ENCODE measurements around the gene RPH3AL. TPM values are rescaled to one million over a fixed set of nuclear protein-coding genes. Genes with fewer than 3 reads are reported as not detected.

Gene RPH3AL
- total RNA-seq, 1 donor: 1.3 TPM

DNA sequence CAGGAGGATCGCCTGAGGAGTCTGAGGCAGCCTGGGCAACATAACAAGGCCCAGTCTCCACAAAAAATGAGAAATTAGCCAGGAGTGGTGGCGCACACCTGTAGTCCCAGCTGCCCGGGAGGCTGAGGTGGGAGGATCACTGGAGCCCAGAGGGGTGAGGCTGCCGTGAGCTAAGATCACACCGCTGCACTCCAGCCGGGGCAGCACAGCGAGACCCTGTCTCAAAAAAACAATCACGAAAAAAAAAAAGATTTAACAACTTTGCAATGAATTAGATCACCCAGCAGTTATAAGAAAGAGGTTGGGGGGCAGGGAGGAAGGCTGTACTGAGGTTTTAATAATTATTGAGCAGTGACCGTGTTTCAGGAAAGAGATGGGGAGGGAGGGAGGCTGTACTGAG, 49.4 kb downstream of the RPH3AL start:
- no peak for DNase-seq (ENCODE audit: low read depth)
- no peak overlapping the region for H3K4me3 ChIP-seq (ENCODE audit: low read depth, low read length)
- TF ChIP-seq, protein P1, sequence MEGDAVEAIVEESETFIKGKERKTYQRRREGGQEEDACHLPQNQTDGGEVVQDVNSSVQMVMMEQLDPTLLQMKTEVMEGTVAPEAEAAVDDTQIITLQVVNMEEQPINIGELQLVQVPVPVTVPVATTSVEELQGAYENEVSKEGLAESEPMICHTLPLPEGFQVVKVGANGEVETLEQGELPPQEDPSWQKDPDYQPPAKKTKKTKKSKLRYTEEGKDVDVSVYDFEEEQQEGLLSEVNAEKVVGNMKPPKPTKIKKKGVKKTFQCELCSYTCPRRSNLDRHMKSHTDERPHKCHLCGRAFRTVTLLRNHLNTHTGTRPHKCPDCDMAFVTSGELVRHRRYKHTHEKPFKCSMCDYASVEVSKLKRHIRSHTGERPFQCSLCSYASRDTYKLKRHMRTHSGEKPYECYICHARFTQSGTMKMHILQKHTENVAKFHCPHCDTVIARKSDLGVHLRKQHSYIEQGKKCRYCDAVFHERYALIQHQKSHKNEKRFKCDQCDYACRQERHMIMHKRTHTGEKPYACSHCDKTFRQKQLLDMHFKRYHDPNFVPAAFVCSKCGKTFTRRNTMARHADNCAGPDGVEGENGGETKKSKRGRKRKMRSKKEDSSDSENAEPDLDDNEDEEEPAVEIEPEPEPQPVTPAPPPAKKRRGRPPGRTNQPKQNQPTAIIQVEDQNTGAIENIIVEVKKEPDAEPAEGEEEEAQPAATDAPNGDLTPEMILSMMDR (IDR thresholded peaks at IDR 0.05; ENCODE audit: insufficient read depth, low read depth, low read length): no peak

DNA sequence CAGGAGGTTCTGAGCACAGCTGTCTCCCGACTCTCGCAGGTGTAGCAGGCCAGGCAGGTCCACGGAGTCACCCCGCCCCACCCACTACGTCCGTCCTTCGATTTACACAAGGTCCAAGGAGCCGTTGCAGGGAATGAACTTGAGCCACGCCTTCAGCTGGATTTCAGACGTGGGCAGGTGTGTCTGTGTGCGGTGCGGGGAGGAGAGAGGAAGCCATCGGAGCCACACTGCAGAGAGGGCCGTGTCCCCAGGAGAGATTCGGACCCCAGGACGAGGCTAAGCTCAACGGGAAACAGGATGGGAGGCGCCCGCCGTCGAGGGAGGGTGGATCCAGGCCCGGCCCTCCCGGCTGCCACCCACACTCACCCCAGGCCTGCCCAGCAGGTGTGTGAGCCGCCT, 50.3 kb downstream of the RPH3AL start:
- TF ChIP-seq, protein P1 (IDR thresholded peaks at IDR 0.05; ENCODE audit: insufficient read depth, low read depth, low read length): no peak
- no peak for DNase-seq (ENCODE audit: low read depth)
- H3K4me3 ChIP-seq (ENCODE audit: low read depth, low read length): no peak overlapping the region

DNA sequence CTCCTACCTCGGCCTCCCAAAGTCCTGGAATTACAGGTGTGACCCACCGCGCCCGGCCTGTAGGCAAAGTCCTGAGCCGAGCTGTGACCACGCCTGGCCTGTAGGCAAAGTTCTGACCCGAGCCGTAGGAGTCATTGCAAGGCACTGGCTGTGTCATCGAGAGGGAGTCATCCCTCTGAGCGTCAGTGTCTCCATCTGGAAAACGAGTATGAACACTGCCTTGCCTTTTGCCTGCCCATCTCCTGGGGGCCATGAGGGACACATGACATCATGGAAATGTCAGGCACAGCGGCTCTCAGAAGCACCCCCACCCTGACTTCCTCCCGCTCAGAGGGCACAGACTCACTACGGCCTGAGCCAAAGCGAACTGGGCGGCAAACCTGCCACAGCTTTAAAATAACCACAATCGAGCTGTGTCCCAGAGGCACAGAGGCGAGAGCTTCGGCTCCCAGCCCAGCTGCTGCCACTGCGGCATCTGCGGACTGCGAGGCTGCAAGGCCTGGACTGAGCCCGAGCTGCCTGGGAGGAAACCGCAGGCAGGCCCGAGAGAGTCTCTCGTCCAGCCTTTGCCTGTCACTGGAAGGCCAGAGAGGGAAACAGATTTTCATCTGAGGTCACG, 50.8 kb downstream of the RPH3AL start:
- DNase-seq (ENCODE audit: low read depth): no peak
- H3K4me3 ChIP-seq (ENCODE audit: low read depth, low read length): no peak overlapping the region
- TF ChIP-seq, protein P1 (IDR thresholded peaks at IDR 0.05; ENCODE audit: insufficient read depth, low read depth, low read length): no peak

DNA sequence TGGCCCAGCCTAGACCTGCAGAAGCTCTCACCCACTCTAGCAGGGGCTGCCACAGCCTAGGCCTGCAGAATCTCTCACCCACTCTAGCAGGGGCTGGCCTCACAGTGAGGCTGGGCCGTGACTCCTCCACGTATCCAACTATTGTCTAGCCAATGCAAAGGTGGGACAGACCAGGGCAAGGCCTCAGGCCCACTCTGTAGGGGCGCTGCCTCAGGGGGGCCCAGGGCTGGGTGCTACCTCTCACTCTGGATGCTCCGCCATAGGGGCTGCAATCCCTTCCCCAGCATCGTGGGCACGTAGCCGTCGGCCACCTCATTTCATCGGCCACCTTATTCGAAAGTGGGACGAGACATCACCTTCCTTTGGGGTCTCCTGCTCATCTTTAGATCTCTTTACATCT, 51.7 kb downstream of the RPH3AL start:
- TF ChIP-seq, protein P1 (IDR thresholded peaks at IDR 0.05; ENCODE audit: insufficient read depth, low read depth, low read length): no peak
- DNase-seq (ENCODE audit: low read depth): no peak
- H3K4me3 ChIP-seq (ENCODE audit: low read depth, low read length): no peak overlapping the region

DNA sequence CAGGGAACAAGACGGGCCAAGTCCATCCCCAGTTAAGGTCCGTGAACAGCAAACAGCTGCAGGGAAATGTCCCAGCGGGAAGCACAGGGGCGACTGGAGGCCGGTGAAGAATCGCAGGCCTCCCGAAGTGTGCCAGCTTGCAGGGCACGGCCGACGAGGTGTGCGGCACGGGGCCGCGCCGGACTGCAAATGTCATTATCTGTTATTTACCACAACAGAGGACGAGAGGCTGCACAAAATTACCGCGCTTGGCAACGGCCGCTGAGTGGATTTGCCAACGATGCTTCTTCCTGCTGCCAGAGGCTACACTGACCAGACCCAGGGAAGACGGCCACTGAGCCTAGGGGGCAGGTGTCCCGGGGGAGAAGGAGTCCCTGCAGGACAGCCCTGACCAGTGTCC, 53.1 kb downstream of the RPH3AL start:
- H3K4me3 ChIP-seq (ENCODE audit: low read depth, low read length): no peak overlapping the region
- no peak for DNase-seq (ENCODE audit: low read depth)
- TF ChIP-seq, protein P1 (IDR thresholded peaks at IDR 0.05; ENCODE audit: insufficient read depth, low read depth, low read length): no peak

DNA sequence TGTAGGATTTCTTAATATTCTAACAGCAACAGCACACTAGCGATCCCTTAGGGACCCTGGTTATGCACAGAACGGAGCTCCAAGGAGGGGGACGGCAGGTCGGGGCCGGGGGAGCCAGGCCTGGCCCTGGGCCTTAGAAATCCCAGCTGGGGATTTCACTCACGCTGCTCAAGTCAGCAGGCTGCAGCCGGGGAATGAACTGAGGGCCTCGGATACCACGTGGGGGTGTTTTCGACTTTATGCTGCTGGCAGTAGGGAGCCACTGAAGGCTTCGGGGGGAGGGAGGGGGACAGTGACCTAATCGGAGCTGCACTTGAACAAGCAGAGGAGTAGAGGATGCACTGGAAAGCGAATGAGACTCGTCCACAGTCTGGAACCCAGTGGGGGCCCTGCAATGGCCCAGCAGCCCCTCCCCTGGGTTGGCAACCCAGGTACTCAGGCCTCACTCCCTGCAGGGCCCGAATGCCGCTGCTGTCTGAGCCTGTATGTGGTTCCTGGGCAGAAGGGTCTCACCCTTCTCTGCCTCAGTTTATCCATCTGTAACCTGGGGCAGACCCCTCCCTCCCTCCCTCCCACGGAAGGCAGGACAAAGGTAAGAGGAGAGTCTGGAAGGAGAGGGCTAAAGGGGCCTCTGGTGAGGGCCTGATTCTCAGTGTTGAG, 53.7 kb downstream of the RPH3AL start:
- H3K4me3 ChIP-seq (ENCODE audit: low read depth, low read length): no peak overlapping the region
- TF ChIP-seq, protein P1 (IDR thresholded peaks at IDR 0.05; ENCODE audit: insufficient read depth, low read depth, low read length): no peak
- DNase-seq (ENCODE audit: low read depth): no peak
